Esophagus squamous epithelium (tissue), 5 donors: ENCODE results near the gene ASXL3. TPM values are rescaled to one million over a fixed set of nuclear protein-coding genes. Genes with fewer than 3 reads are reported as not detected.

Experiments
- DNase-seq: peaks from one replicate; lab custom pipeline; 2025; lab: John Stamatoyannopoulos, UW
- H3K27ac ChIP-seq, 4 donors: fragments of 200-600 bp; sonication (generic); one replicate each; pipeline ENCODE4 v1.5.1; 2016 to 2019; ENCODE audit warnings: mild to moderate bottlenecking in 1 of 4
- H3K27me3 ChIP-seq, 4 donors: fragments of 200-600 bp; sonication (generic); 1 replicate in 3 of 4; 2 replicates in 1 of 4; pipeline versions ENCODE4 v1.5.1 to v1.6.0; 2017 to 2021; ENCODE audit warnings: antibody characterized with exemption in 1 of 4
- H3K36me3 ChIP-seq, 3 donors: fragments of 200-600 bp; sonication (generic); one replicate each; pipeline ENCODE4 v1.5.1; 2016 to 2019
- H3K4me1 ChIP-seq, 3 donors: fragments of 200-600 bp; sonication (generic); one replicate each; pipeline ENCODE4 v1.5.1; 2017 to 2019
- H3K4me3 ChIP-seq, 4 donors: fragments of 200-600 bp; sonication (generic); 1 replicate in 3 of 4; 2 replicates in 1 of 4; pipeline ENCODE4 v1.5.1; 2016 to 2019; ENCODE audit warnings: mild to moderate bottlenecking in 2 of 4, moderate library complexity in 1 of 4
- H3K9me3 ChIP-seq, 3 donors: fragments of 200-600 bp; sonication (generic); one replicate each; pipeline ENCODE4 v1.5.1; 2016 to 2019
- POLR2A ChIP-seq, 4 donors: fragments of 450-650 bp; IDR thresholded peaks; one replicate each; pipeline ENCODE4 v1.6.1; 2017; ENCODE audit warnings: antibody characterized with exemption in 4 of 4, mild to moderate bottlenecking in 4 of 4, moderate library complexity in 3 of 4
- WGBS, 2 donors: methylation state at CpG; one replicate each; pipeline ENCODE4 v1.1.5; 2018; 5-methylcytosine and 5-hydroxymethylcytosine counted together
- intact Hi-C: fragments of 100-400 bp; cut with DNase I; formaldehyde crosslinking; loops from one replicate; pipeline ENCODE4 v1.15.0; 2022
- total RNA-seq, 4 donors: library from RNA; depleted of rRNA; stranded (reverse); fragments of >200 nt; gene quantifications; one replicate each; pipeline ENCODE4 v1.1.0, GENCODE V29; 2016
- TF ChIP-seq, protein P1 (sequence below), 6 experiments: fragments of 450-650 bp in 4 of 6; fragments of 200-600 bp in 2 of 6; sonication (generic) in 2 of 6; IDR thresholded peaks; one replicate each; pipeline ENCODE4 v1.5.1; 2016 to 2019; ENCODE audit warnings: antibody characterized with exemption in 6 of 6, mild to moderate bottlenecking in 4 of 6, moderate library complexity in 4 of 6
- donor health status: DM: yes; HTN: yes; CAD: no.

Gene ASXL3
- total RNA-seq, 4 donors from 2014 or later = 0.18 to 0.57 (median 0.18) TPM; not detected in 1

DNA sequence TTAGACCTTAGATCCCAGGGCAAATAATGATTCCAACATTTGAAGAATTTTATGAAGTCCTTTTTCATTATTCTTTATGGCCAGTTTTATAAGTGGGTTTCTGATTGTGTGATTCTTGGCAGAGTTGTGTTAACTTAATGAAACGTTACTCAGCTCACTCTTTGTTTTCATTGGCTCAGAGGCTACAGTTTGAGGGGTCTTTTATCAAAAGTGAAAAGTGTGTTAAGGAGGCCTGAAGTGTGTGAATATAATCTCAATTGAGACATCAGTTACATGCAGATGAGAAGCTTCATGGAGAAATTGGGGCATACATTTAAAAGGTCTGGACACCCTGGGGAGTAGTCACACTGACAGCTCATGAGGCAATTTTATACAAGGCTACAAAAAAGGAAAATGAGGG lies 74.6 kb downstream of the ASXL3 start:
- Histone ChIP-seq H3K36me3 (no peaks in the 10 kb centered on the region), H3K27me3 (no peaks in the 10 kb centered on the region), H3K4me3 (no peak overlapping the region), H3K9me3 (no peaks in the 10 kb centered on the region), H3K4me1 (no peaks in the 10 kb centered on the region), H3K27ac (no peak overlapping the region)
- 19 to 33% methylated on average over 1 of the region's 1 CpG for WGBS, 2 donors
- intact Hi-C loops = no loop called here
- no peak for DNase-seq
- TF ChIP-seq, protein P1, sequence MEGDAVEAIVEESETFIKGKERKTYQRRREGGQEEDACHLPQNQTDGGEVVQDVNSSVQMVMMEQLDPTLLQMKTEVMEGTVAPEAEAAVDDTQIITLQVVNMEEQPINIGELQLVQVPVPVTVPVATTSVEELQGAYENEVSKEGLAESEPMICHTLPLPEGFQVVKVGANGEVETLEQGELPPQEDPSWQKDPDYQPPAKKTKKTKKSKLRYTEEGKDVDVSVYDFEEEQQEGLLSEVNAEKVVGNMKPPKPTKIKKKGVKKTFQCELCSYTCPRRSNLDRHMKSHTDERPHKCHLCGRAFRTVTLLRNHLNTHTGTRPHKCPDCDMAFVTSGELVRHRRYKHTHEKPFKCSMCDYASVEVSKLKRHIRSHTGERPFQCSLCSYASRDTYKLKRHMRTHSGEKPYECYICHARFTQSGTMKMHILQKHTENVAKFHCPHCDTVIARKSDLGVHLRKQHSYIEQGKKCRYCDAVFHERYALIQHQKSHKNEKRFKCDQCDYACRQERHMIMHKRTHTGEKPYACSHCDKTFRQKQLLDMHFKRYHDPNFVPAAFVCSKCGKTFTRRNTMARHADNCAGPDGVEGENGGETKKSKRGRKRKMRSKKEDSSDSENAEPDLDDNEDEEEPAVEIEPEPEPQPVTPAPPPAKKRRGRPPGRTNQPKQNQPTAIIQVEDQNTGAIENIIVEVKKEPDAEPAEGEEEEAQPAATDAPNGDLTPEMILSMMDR (IDR thresholded peaks at IDR 0.05) = no peak
- TF ChIP-seq POLR2A (IDR thresholded peaks at IDR 0.05) = no peak

DNA sequence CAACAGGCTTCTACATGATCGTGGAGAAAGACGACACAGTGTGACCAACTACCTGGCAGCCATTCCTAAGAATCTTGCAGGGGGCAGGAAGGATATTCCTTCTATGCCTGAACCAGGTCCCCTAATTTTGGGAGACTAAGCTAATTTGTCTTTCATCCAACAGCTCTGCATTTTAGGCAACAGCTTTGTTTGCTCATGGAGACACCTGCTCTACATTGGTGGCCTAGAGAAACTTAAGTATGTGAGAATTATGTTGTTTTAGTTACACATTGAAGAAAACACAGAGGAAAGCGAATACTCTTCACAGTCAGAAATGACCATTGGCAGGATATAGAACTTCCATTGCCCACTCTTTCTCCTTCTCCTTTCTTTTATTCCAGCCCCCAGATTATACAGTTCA lies 75.2 kb downstream of the ASXL3 start:
- WGBS, 2 donors = 88 to 90% methylated on average over 3 of the region's 3 CpGs
- DNase-seq = no peak
- H3K4me1 ChIP-seq = no peaks in the 10 kb centered on the region
- TF ChIP-seq POLR2A (IDR thresholded peaks at IDR 0.05) = no peak
- TF ChIP-seq, protein P1 (IDR thresholded peaks at IDR 0.05) = no peak
- intact Hi-C loops = no loop called here
- no peaks in the 10 kb centered on the region for H3K9me3 ChIP-seq
- H3K27me3 ChIP-seq = no peaks in the 10 kb centered on the region
- no peak overlapping the region for H3K27ac ChIP-seq
- H3K36me3 ChIP-seq = no peaks in the 10 kb centered on the region
- no peak overlapping the region for H3K4me3 ChIP-seq

GRCh38 chr18:33656889-33657448 lies 79.0 kb downstream of the ASXL3 start:
- Histone ChIP-seq H3K9me3 (no peaks in the 10 kb centered on the region), H3K27me3 (no peaks in the 10 kb centered on the region), H3K4me3 (no peak overlapping the region), H3K36me3 (no peaks in the 10 kb centered on the region), H3K27ac (no peak overlapping the region), H3K4me1 (no peaks in the 10 kb centered on the region)
- no peak for TF ChIP-seq POLR2A (IDR thresholded peaks at IDR 0.05)
- TF ChIP-seq, protein P1 (IDR thresholded peaks at IDR 0.05) = no peak
- intact Hi-C loops = no loop called here
- 35 to 56% methylated on average over 2 of the region's 2 CpGs for WGBS, 2 donors
- DNase-seq = no peak

DNA sequence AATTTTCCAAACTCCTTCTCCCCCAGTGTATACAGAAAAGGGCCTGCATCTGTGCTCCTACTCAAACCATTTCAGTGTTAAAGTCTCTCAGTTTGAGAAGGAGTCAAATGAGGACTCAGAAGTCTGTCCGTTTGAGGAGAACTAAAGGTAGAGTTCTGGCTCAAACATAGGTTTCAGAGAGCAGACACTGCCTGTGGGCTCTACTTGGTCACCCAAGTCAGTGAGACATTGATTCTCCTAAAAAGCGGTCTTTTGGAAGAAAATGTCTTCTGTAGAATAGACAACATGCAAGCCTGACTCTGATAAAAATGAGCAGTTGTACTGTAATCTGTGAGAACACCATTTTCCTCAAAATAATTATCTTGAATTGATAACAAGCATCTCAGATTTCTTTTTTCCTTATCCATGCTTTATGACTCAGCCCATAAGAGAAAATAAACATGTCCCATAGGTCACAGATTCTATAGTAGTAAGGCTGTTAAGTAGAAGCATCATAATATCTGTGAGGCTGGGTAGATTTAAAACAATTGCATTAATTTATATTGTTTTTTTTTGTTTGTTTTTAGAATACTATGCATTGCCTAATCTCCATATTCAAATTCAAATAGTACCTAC lies 82.8 kb downstream of the ASXL3 start:
- Histone ChIP-seq H3K27me3 (no peaks in the 10 kb centered on the region), H3K27ac (no peak overlapping the region), H3K4me1 (no peaks in the 10 kb centered on the region), H3K4me3 (no peak overlapping the region), H3K36me3 (no peaks in the 10 kb centered on the region), H3K9me3 (no peaks in the 10 kb centered on the region)
- intact Hi-C loops = no loop called here
- no peak for DNase-seq
- TF ChIP-seq, protein P1 (IDR thresholded peaks at IDR 0.05) = no peak
- TF ChIP-seq POLR2A (IDR thresholded peaks at IDR 0.05) = no peak
- WGBS, 2 donors = 69 to 70% methylated on average over 2 of the region's 2 CpGs

- H3K27me3 ChIP-seq = no peaks in the 10 kb centered on the region
- 61 to 67% methylated on average over 4 of the region's 4 CpGs for WGBS, 2 donors
- H3K4me3 ChIP-seq = no peak overlapping the region
- no peak for DNase-seq
- H3K36me3 ChIP-seq = no peaks in the 10 kb centered on the region
- H3K4me1 ChIP-seq = no peaks in the 10 kb centered on the region
- intact Hi-C loops = no loop called here
- TF ChIP-seq POLR2A (IDR thresholded peaks at IDR 0.05) = no peak
- TF ChIP-seq, protein P1 (IDR thresholded peaks at IDR 0.05) = no peak
- H3K27ac ChIP-seq = no peak overlapping the region
- no peaks in the 10 kb centered on the region for H3K9me3 ChIP-seq
Observed at GRCh38 chr18:33664241-33664874, 86.3 kb downstream of the ASXL3 start.
